Measurements from ENCODE around the gene KRT17. TPM values are rescaled to one million over a fixed set of nuclear protein-coding genes. Genes with fewer than 3 reads are reported as not detected.

KRT17 gene
- total and polyA plus RNA-seq, 10 of the 15 experiments (the other 5 are each of a cell fraction or from before 2014, with no cell fraction given) = 0.47 to 30.0 (median 2.5) TPM

DNA sequence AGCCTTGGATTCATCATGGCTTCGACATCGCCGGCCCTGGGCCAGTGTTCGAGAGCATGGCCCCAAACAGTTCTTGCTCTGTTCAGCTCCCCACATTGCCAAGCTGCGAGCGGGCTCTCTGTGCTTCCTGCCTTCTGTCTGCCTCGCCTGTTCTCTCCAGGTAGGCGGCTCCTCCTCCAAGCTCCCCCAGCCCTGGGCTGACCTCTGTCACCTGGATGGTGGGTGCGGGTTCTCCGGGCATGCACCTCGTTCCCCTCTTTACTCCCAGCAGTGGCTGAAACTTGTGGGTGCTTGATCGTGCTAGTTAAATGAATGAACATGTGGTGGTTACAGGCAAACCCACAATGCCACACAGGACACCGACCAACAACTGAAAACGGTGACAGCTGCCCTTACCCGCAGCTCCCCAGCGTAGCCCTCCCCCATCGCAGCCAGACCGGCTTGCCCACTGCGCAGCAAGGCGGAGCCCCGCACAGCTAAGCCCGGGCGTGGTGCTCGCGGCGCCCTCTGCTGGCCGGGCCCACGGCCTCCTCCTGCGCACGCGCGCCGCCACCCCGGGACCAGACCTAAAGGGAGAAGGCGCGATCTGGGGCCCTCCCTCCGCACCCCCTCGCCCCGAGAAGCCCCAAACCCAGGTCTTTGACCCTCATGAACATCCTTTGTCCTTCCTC lies 41.3 kb upstream of the KRT17 start (continued):
- TF ChIP-seq, protein P1, sequence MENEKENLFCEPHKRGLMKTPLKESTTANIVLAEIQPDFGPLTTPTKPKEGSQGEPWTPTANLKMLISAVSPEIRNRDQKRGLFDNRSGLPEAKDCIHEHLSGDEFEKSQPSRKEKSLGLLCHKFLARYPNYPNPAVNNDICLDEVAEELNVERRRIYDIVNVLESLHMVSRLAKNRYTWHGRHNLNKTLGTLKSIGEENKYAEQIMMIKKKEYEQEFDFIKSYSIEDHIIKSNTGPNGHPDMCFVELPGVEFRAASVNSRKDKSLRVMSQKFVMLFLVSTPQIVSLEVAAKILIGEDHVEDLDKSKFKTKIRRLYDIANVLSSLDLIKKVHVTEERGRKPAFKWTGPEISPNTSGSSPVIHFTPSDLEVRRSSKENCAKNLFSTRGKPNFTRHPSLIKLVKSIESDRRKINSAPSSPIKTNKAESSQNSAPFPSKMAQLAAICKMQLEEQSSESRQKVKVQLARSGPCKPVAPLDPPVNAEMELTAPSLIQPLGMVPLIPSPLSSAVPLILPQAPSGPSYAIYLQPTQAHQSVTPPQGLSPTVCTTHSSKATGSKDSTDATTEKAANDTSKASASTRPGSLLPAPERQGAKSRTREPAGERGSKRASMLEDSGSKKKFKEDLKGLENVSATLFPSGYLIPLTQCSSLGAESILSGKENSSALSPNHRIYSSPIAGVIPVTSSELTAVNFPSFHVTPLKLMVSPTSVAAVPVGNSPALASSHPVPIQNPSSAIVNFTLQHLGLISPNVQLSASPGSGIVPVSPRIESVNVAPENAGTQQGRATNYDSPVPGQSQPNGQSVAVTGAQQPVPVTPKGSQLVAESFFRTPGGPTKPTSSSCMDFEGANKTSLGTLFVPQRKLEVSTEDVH (IDR thresholded peaks at IDR 0.05; ENCODE audit: low read depth, partially characterized antibody) = no peak
- no peak for TF ChIP-seq NFXL1 (IDR thresholded peaks at IDR 0.05; ENCODE audit: borderline replicate concordance)
- no peak for TF ChIP-seq MEF2B (IDR thresholded peaks at IDR 0.05; ENCODE audit: partially characterized antibody, poor library complexity, severe bottlenecking)
- TF ChIP-seq MTA3 (IDR thresholded peaks at IDR 0.05; ENCODE audit: borderline replicate concordance, low read length) = no peak
- TF ChIP-seq, protein P2, sequence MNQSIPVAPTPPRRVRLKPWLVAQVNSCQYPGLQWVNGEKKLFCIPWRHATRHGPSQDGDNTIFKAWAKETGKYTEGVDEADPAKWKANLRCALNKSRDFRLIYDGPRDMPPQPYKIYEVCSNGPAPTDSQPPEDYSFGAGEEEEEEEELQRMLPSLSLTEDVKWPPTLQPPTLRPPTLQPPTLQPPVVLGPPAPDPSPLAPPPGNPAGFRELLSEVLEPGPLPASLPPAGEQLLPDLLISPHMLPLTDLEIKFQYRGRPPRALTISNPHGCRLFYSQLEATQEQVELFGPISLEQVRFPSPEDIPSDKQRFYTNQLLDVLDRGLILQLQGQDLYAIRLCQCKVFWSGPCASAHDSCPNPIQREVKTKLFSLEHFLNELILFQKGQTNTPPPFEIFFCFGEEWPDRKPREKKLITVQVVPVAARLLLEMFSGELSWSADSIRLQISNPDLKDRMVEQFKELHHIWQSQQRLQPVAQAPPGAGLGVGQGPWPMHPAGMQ (IDR thresholded peaks at IDR 0.05; ENCODE audit: borderline replicate concordance) = peak; percentile 82; the same call in 1 of the 2 replicates
- TF ChIP-seq HDGF (IDR thresholded peaks at IDR 0.05) = no peak
- no peak for TF ChIP-seq BMI1 (IDR thresholded peaks at IDR 0.05; ENCODE audit: borderline replicate concordance)
- TF ChIP-seq, protein P3, sequence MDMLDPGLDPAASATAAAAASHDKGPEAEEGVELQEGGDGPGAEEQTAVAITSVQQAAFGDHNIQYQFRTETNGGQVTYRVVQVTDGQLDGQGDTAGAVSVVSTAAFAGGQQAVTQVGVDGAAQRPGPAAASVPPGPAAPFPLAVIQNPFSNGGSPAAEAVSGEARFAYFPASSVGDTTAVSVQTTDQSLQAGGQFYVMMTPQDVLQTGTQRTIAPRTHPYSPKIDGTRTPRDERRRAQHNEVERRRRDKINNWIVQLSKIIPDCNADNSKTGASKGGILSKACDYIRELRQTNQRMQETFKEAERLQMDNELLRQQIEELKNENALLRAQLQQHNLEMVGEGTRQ (IDR thresholded peaks at IDR 0.05; ENCODE audit: borderline replicate concordance, low read depth, low read length) = no peak
- TF ChIP-seq SUZ12 (IDR thresholded peaks at IDR 0.05; ENCODE audit: unreplicated experiment) = no peak
- no peak for TF ChIP-seq WRNIP1 (IDR thresholded peaks at IDR 0.05; ENCODE audit: borderline replicate concordance, low read depth, low read length)
- no peak for TF ChIP-seq FOXK2 (IDR thresholded peaks at IDR 0.05)
- no peak for TF ChIP-seq RBBP5 (conservative IDR thresholded peaks at IDR 0.05)
- 0 out of 2 replicates have a peak, but pooled peaks have one; percentile 47 for TF ChIP-seq ZSCAN29 (IDR thresholded peaks at IDR 0.05)
- TF ChIP-seq CREM (IDR thresholded peaks at IDR 0.05; ENCODE audit: low read depth) = no peak
- no peak for TF ChIP-seq EED (IDR thresholded peaks at IDR 0.05; ENCODE audit: low read depth)
- peak; percentile 7; the same call in 1 of the 2 replicates for TF ChIP-seq SPI1 (IDR thresholded peaks at IDR 0.05; ENCODE audit: borderline replicate concordance, insufficient read depth, low read depth, low read length)
- TF ChIP-seq SIX5 (IDR thresholded peaks at IDR 0.05; ENCODE audit: low read depth, low read length, severe bottlenecking) = no peak
- 0 out of 2 replicates have a peak, but pooled peaks have one; percentile 40 for TF ChIP-seq NBN (IDR thresholded peaks at IDR 0.05)
- TF ChIP-seq TCF3 (IDR thresholded peaks at IDR 0.05; ENCODE audit: borderline replicate concordance, insufficient read depth, low read depth, low read length) = 0 out of 2 replicates have a peak, but pooled peaks have one; percentile 30
- TF ChIP-seq POLR2AphosphoS5 (IDR thresholded peaks at IDR 0.05; ENCODE audit: low read length) = no peak
- peak in 1 of 2 experiments; percentile 78; a peak in 2 of 4 replicates for TF ChIP-seq BHLHE40 (IDR thresholded peaks at IDR 0.05; ENCODE audit: borderline replicate concordance in 1 of 2, low read depth in 2 of 2, low read length in 1 of 2)
- TF ChIP-seq TCF7 (IDR thresholded peaks at IDR 0.05; ENCODE audit: borderline replicate concordance) = no peak
- TF ChIP-seq, protein P4, sequence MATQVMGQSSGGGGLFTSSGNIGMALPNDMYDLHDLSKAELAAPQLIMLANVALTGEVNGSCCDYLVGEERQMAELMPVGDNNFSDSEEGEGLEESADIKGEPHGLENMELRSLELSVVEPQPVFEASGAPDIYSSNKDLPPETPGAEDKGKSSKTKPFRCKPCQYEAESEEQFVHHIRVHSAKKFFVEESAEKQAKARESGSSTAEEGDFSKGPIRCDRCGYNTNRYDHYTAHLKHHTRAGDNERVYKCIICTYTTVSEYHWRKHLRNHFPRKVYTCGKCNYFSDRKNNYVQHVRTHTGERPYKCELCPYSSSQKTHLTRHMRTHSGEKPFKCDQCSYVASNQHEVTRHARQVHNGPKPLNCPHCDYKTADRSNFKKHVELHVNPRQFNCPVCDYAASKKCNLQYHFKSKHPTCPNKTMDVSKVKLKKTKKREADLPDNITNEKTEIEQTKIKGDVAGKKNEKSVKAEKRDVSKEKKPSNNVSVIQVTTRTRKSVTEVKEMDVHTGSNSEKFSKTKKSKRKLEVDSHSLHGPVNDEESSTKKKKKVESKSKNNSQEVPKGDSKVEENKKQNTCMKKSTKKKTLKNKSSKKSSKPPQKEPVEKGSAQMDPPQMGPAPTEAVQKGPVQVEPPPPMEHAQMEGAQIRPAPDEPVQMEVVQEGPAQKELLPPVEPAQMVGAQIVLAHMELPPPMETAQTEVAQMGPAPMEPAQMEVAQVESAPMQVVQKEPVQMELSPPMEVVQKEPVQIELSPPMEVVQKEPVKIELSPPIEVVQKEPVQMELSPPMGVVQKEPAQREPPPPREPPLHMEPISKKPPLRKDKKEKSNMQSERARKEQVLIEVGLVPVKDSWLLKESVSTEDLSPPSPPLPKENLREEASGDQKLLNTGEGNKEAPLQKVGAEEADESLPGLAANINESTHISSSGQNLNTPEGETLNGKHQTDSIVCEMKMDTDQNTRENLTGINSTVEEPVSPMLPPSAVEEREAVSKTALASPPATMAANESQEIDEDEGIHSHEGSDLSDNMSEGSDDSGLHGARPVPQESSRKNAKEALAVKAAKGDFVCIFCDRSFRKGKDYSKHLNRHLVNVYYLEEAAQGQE (IDR thresholded peaks at IDR 0.05; ENCODE audit: low read depth, low read length) = no peak
